ENCODE measurements around the gene NDRG2. TPM values are rescaled to one million over a fixed set of nuclear protein-coding genes. Genes with fewer than 3 reads are reported as not detected.
A peak's percentile ranks its signal among the peaks of the same experiment; 100 is the strongest.

NDRG2 gene
- total and polyA plus RNA-seq, 9 of the 15 experiments (the other 6 are each of a cell fraction or from before 2014, with no cell fraction given) = 10.1 to 105 (median 41.0) TPM

DNA sequence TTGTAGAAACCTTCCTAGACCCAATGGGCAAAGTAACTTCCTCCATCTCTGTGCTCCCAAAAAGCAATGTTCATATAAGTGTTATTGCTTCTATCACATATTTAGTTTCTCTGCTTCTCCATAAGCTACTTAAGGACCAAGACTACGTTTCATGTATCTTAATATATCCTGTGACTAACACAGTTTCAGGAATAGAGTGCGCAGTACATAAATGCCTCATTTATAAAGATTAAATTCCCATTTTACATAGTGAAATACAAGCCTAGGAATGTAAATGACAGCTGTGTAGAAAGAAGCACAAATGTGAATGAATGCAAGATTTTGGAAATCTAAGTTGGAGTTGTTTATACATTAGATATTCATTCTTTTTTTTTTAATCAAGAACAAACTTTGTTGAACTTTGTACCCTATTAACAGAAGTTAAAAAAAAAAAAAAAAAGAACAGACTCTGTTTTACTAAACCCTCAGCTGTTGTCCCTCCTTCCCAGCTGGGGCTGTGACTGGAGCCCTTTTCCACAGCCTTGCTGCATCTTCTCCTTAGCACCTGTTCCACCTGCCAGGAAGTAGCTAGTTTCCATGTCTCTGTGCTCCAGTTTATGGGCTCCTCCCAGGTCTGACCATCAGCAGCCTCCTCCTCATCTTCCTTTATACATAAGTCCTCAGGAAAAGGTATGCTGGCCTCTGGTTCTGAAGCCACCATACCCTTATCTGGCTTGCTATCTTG is 42.1 kb downstream of the NDRG2 start:
- no peaks in the 10 kb centered on the region for H3K9me1 ChIP-seq (ENCODE audit: control insufficient read depth, insufficient read depth, low read length)
- TF ChIP-seq PTRF (tag; IDR thresholded peaks at IDR 0.05) (no peak), SNRNP70 (optimal IDR thresholded peaks at IDR 0.05; ENCODE audit: low read depth, low read length) (no peak), NCOR1 (IDR thresholded peaks at IDR 0.05) (no peak), IFI16 (CRISPR knock-in tag; IDR thresholded peaks at IDR 0.05) (no peak), TOE1 (IDR thresholded peaks at IDR 0.05; ENCODE audit: borderline replicate concordance) (no peak), TOE1 (CRISPR knock-in tag; IDR thresholded peaks at IDR 0.05; ENCODE audit: borderline replicate concordance, low read depth) (no peak), BCL6 (CRISPR knock-in tag; IDR thresholded peaks at IDR 0.05) (no peak), MTA3 (IDR thresholded peaks at IDR 0.05; ENCODE audit: borderline replicate concordance) (no peak), CXXC5 (CRISPR knock-in tag; IDR thresholded peaks at IDR 0.05) (no peak), FOXA1 (IDR thresholded peaks at IDR 0.05; ENCODE audit: borderline replicate concordance) (no peak), RCOR1 (IDR thresholded peaks at IDR 0.05; ENCODE audit: borderline replicate concordance in 1 of 2, low read depth in 2 of 2, low read length in 2 of 2) (no peak)
- TF ChIP-seq, protein P1, sequence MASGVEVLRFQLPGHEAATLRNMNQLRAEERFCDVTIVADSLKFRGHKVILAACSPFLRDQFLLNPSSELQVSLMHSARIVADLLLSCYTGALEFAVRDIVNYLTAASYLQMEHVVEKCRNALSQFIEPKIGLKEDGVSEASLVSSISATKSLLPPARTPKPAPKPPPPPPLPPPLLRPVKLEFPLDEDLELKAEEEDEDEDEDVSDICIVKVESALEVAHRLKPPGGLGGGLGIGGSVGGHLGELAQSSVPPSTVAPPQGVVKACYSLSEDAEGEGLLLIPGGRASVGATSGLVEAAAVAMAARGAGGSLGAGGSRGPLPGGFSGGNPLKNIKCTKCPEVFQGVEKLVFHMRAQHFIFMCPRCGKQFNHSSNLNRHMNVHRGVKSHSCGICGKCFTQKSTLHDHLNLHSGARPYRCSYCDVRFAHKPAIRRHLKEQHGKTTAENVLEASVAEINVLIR (CRISPR knock-in tag; IDR thresholded peaks at IDR 0.05) = no peak
- TF ChIP-seq, protein P2, sequence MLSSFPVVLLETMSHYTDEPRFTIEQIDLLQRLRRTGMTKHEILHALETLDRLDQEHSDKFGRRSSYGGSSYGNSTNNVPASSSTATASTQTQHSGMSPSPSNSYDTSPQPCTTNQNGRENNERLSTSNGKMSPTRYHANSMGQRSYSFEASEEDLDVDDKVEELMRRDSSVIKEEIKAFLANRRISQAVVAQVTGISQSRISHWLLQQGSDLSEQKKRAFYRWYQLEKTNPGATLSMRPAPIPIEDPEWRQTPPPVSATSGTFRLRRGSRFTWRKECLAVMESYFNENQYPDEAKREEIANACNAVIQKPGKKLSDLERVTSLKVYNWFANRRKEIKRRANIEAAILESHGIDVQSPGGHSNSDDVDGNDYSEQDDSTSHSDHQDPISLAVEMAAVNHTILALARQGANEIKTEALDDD (IDR thresholded peaks at IDR 0.05) = no peak
- TF ChIP-seq, protein P3, sequence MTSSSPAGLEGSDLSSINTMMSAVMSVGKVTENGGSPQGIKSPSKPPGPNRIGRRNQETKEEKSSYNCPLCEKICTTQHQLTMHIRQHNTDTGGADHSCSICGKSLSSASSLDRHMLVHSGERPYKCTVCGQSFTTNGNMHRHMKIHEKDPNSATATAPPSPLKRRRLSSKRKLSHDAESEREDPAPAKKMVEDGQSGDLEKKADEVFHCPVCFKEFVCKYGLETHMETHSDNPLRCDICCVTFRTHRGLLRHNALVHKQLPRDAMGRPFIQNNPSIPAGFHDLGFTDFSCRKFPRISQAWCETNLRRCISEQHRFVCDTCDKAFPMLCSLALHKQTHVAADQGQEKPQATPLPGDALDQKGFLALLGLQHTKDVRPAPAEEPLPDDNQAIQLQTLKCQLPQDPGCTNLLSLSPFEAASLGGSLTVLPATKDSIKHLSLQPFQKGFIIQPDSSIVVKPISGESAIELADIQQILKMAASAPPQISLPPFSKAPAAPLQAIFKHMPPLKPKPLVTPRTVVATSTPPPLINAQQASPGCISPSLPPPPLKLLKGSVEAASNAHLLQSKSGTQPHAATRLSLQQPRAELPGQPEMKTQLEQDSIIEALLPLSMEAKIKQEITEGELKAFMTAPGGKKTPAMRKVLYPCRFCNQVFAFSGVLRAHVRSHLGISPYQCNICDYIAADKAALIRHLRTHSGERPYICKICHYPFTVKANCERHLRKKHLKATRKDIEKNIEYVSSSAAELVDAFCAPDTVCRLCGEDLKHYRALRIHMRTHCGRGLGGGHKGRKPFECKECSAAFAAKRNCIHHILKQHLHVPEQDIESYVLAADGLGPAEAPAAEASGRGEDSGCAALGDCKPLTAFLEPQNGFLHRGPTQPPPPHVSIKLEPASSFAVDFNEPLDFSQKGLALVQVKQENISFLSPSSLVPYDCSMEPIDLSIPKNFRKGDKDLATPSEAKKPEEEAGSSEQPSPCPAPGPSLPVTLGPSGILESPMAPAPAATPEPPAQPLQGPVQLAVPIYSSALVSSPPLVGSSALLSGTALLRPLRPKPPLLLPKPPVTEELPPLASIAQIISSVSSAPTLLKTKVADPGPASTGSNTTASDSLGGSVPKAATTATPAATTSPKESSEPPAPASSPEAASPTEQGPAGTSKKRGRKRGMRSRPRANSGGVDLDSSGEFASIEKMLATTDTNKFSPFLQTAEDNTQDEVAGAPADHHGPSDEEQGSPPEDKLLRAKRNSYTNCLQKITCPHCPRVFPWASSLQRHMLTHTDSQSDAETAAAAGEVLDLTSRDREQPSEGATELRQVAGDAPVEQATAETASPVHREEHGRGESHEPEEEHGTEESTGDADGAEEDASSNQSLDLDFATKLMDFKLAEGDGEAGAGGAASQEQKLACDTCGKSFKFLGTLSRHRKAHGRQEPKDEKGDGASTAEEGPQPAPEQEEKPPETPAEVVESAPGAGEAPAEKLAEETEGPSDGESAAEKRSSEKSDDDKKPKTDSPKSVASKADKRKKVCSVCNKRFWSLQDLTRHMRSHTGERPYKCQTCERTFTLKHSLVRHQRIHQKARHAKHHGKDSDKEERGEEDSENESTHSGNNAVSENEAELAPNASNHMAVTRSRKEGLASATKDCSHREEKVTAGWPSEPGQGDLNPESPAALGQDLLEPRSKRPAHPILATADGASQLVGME (CRISPR knock-in tag; IDR thresholded peaks at IDR 0.05) = no peak
- H3K36me3 ChIP-seq (ENCODE audit: control insufficient read depth, insufficient read depth, low read length) = no peaks in the 10 kb centered on the region
- H3K27me3 ChIP-seq (ENCODE audit: control insufficient read depth in 2 of 2, insufficient read depth in 2 of 2, low read length in 2 of 2) = no peaks in the 10 kb centered on the region
- ChIA-PET POLR2A (interaction anchor here (0.6 to 1.3 kb wide), 2 partner anchors 9 to 48 kb away, joined by 3 to 4 read pairs; no protein-coding TSS in a partner anchor), CTCF (ENCODE audit: low intra/inter-chr PET ratio) (no interaction called here)
- H3K27ac ChIP-seq (ENCODE audit: extremely low read depth, low read depth, low read length) = no peak overlapping the region
- ATAC-seq = 0 out of 3 replicates have a peak, but pooled peaks have one; percentile 43
- DNase-seq (ENCODE audit: extremely low read depth in 1 of 4, low spot score in 3 of 4) = no peak
- H3K4me1 ChIP-seq (replicated peaks in 1 of 2; ENCODE audit: control insufficient read depth in 2 of 2, insufficient read depth in 2 of 2, low read length in 2 of 2) = peaks cover 0 to 6% of the 10 kb centered on the region in 2 experiments; a peak in 3 of 5 replicates
- WGBS (ENCODE audit: insufficient coverage, low coverage, missing lambda C conversion rate) = 38% methylated on average over 2 of the region's 2 CpGs
- no TSS peak for BruUV-seq (replicated peaks)
- no peaks in the 10 kb centered on the region for H3K9me3 ChIP-seq (replicated peaks; ENCODE audit: control insufficient read depth, insufficient read depth, low read depth, low read length)
- H2AFZ ChIP-seq (ENCODE audit: low read depth, low read length) = peak overlapping the region; percentile 66
- no peak overlapping the region for H3K4me2 ChIP-seq (ENCODE audit: insufficient read depth, low read length)
- no peaks in the 10 kb centered on the region for H3K79me2 ChIP-seq (ENCODE audit: control insufficient read depth, insufficient read depth, low read length)
- no peaks in the 10 kb centered on the region for H4K20me1 ChIP-seq (replicated peaks; ENCODE audit: control insufficient read depth, insufficient read depth, low read length)
- in situ Hi-C loops (cut with MboI) (no loop called here), intact Hi-C loops (cut with micrococcal nuclease) (no loop called here)
- FAIRE-seq = no peak
- no peak overlapping the region; a peak in 1 of 4 replicates for H3K9ac ChIP-seq (ENCODE audit: insufficient read depth in 1 of 2, low read depth in 2 of 2, low read length in 2 of 2)
- H3K4me3 ChIP-seq = no peak overlapping the region

Data from K562 (cell line).